Hematopoietic multipotent progenitor cell treated with erythropoietin and hydrocortisone succinate and interleukin-3 and kit ligand, for 6 days (in vitro differentiated cells): ENCODE results near the gene GULP1.
"Not testable (repeated sequence)": the region's sequence is repeated elsewhere in the genome, so short reads cannot be mapped to it uniquely, and the experiment has no call there.

Experiments used
- DNase-seq: peaks from one replicate; pipeline ENCODE4 v3.0.0-alpha.2; 2015

The GULP1 gene

GRCh38 chr2:188293601-188294351 lies 2.1 kb downstream of the GULP1 start:
- DNase-seq: no peak

DNA sequence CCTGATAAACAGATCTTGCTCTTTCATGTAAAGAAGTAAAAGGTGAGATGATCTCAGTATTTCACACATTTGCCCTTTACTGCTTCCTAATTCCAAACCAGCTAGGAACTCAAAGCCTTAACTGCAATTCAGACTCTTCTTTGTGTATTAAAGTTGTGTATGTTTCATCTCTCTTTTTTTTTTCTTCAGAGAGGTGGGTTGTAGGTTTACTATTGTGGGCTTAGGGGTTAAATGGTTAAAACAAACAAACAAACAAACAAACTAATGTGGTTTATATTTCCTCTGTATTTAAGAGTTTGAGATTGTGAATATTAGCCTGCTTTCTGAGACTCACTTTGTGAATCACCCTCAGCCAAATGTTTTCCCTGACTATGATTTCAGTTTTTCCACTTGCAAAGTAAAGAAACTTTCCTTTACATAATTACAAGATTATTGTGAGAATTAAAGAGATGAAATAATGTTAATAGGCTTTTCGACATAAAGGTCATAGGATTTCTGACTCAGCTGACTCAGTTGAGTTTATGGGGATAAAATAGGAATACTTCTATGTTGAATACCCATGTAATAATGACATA lies 2.8 kb downstream of the GULP1 start:
- DNase-seq: no peak

- no peak for DNase-seq
Observed at GRCh38 chr2:188295067-188295685, 3.5 kb downstream of the GULP1 start.

- no peak for DNase-seq
Observed at GRCh38 chr2:188297978-188298377, 6.3 kb downstream of the GULP1 start.

DNA sequence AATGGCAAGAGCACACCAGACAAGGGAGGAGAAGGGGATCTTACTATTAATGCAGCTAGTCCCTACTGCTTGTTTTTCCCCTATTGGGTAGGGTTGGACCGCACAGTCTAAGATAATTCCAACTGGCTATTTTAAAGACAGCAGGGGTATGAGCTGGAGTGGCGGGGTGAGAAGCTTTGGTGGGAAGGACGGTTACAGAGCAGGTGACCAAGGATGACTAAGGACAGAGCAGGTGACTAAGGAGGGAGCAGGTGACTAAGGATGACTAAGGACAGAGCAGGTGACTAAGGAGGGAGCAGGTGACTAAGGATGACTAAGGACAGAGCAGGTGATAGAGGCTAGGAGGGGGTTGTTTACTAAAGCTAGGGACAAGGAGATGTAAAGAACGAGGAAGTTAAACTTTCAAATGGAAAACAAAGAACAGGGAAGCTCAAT lies 7.3 kb downstream of the GULP1 start:
- DNase-seq: not testable (repeated sequence)

DNA sequence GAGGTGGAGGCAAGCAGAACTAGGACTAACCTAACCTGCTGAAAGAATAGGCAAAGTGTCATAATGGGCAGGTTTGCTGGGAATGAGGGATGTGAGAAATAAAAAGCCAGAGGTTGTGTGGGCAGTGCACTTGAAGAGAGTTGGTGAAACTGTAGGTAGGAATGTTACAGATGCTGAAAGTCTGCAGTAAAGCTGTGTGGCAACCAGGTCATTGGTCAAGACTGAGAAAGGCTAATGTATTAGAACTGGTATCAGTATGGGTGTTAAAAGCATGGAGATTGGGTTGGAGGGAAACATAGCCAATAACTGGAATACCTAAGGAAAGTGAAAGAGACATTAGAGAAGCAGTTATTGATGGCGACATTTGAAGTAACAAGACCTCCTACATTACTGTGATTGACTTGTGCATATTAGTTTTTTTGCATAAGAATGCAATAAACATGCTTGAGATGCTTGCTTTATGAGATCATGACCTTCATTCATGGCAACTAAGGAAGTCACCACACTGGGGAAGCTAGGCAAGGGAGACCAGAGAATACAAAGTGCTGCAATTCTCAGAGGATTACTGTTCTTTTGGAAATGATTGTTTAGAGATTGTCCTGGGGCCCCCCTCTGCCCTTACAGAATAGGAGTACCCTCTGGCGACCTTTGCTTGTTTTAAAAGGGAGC lies 11.8 kb downstream of the GULP1 start:
- no peak for DNase-seq

DNA sequence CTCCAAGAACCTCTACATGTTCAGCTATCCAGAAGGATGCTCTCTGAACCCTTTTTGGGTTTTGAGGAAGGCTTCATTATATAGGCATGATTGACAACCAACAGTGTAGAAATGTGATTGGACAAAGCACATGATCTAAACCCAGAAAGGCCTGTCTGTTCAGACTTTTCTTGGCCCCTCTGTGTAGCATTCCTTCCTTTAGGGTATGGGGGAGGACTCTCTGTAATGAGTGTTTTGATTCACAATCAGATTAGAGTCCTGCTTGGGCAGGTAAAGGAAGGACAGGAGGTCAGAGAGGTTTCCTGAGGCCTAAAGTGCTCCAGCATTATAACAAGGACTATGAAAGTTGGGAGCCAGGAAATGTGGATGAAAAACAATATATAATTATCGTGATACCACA lies 13.6 kb downstream of the GULP1 start:
- no peak for DNase-seq

DNA sequence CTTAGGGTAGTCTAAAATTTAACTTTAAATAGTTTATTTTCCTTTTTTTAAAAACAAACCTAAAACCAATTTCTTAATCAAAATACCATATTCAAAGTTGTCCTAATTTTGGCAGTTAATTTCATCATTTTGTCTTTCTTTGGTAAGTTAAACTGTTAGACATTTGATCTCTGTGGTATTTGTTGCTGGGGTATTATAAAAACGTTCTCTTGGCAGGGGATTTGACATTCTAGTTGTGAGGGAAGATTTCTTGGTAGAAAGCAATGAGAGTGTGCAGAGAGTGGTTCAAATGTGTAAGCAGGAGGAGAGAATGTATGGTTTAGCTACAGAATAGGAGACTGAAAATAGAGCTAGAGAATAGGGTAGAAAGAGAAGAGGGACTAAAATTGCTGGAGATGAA lies 14.6 kb downstream of the GULP1 start:
- DNase-seq: no peak

- no peak for DNase-seq
Observed at GRCh38 chr2:188307850-188308283, 16.2 kb downstream of the GULP1 start.

- no peak for DNase-seq
Observed at GRCh38 chr2:188308483-188308882, 16.8 kb downstream of the GULP1 start.

DNA sequence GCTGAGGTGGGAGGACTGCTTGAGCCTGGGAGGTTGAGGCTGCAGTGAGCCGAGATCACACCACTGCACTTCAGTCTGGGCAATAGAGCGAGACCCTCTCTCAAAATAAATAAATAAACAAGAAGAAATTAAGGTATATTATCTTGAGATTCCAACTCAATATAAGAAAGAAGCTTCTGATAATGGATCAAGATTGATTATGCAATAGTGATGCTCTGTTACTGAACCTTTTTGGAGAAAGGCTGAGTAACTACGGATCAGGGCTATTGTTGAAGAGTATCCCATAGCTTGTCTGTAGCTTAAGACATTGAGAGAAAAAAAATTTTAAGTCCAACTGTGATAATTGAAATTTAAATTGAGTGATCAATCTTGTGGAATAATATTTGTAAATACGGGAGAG lies 17.7 kb downstream of the GULP1 start:
- DNase-seq: no peak

- DNase-seq: no peak
Observed at GRCh38 chr2:188314314-188315054, 22.8 kb downstream of the GULP1 start.

DNA sequence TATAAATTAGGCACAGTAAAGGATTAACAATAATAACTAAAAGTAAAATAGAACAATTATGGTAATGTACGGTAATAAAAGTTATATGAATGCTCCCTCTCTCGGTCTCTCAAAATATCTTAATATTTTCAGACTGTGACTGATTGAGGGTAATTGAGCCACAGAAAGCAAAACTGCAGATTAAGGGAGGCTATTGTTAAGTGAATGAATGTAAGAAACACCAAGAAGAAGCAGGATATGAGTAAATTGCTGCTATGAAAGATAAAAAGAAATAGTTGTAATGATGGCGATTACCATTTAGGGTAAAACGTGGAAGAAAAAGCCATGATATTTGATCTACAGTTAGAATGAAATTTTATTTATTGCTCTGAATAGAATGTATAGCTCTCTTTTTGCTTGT lies 24.1 kb downstream of the GULP1 start:
- DNase-seq: no peak

DNA sequence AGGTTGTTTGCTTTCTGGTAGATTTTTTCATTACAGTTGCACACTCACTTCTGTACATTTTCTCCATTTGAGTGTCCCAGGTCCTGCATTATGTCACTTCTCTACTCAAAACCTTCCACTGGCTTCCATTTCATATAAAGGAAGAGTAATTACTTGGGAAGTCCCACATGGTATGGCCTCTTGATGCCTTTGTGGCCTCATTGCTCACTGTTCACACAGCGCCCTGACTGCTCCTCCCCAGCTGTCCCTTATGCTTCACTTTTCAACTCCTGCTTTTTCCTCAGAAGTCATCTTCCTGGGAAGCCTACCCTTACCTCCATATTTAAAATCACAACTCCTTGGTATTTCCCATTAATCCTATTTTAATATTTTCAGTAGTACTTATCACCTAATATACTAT lies 24.7 kb downstream of the GULP1 start:
- no peak for DNase-seq

- DNase-seq: no peak
Observed at GRCh38 chr2:188316791-188317423, 25.2 kb downstream of the GULP1 start.

DNA sequence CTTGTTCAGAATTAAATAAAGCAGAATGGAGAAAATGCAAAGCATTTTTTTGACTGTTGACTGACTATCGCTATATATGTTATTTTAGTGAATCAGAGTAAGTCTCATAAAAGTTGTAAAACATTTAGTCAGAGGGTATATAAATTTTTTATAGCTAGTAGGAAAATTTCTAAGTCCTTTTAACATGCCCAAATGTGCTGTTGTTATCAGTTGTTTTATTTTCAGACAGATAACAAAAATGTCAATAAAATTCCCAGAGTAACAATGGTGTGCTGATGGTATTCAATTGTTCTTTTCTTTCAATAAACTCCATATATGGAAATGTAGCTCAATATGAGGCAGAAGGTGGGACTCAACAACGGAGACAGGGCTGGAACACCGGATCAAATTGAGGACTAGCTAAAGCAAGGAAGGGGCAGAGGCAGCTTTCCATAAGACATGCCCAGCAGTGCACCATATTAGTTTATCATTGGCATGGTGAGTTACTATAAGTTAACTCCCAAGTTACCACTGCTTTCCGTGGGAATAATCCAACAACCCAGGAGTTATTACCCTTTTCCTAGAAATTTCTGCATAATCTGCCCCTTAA lies 26.6 kb downstream of the GULP1 start:
- no peak for DNase-seq

DNA sequence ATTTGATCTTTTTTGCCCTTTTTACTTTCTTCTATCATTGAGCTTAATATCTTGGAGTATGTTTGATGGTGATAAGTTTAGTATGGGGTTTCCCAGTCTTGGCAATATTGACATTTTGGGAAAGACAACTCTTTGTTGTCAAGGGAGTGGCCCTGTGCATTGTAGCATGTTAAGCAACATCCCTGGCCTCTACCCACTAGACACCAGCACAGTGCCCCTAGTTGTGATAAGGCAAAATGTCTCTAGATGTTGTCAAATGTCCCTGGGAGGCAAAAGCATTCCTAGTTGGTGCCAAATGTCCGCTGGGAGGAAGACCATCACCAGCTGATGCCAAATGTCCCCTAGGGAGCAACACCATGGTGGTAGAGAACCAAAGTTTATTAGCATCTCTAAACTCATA lies 28.2 kb downstream of the GULP1 start:
- DNase-seq: no peak

GRCh38 chr2:188320861-188321260 lies 29.2 kb downstream of the GULP1 start:
- no peak for DNase-seq

DNA sequence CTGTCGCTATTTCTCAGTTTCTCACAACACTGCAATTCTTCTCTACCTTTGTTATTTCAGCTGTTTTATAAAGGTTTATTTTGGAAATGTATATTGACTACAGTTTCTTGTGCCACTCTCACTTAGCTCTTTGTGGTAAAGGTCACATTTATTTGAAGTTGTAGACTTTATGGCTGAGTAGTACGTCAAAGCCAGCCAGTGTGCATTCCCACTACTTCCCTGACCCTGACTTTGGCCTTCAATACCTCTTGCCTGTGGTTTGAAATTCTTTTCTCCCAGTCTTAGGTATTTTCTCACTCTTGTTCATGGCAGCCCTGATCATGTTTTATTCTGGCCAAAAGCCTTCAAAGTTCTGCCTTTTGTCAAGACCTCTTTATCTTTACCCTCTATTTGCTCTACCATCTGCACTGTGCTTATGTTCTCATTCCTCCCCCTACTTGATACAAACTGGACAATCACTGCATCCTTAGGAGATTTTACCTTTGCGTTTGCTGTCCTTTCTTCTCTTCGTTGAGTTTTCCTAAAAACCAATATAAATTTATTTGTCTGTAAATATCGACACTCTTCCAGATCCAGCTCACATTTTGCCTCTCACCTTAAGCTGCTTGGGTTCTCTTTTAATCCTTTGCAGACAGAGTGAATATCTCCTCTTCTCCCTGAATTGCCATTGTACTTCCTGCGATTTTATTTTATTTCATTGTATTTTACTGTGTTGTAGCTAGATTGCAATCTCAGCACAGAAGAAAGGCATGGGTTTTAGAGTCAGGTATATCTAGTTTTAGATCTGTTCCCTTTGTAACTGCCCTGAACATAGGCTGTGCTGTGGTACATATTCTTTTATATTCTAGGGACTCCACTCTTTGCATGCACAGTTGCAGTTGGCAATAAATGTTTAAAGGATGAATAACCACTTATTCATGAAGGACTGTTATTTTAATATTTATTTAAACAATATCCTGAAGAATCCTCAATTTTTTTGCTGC lies 31.2 kb downstream of the GULP1 start:
- DNase-seq: no peak

DNA sequence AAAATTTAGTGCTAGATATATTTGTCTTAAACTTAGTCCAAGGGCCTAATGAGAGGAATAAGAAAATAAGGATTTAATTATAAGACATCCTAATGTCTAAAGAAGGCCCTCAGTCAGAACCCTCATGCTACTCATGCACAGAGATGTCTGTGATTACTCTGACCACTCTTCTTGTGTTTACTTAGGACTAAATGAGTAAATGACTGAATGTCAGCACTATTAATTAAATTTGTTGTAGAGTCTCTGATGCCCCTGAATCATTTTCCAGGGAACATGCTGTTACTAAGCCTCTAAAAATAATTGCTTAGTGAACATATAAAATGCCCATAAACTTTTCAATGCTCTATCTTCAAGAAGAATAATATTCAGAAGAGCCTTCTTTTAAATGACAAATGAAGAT lies 32.4 kb downstream of the GULP1 start:
- DNase-seq: no peak

- no peak for DNase-seq
Observed at GRCh38 chr2:188326290-188326668, 34.6 kb downstream of the GULP1 start.
